ENCODE results near the gene RFX7.

DNA sequence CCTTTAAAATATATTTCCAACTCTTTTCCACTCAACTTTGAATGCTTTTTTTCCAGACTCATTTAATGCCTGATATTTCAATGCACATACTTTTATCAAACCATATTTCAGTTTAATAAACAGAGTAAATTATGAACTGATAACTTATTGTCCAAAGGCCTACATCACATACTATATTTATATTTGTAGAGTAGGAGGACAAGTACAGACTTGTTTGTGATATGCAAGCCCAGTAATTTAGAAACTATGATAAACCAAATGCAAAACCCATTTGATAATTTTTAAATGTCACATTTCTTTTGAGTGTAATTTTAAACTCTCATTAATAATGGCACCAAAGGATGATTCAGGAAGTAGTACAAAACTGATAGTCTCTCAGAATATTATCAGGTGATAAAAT is 3.3 kb downstream of the RFX7 start:
- no peak for TF ChIP-seq CTCF (IDR thresholded peaks at IDR 0.05)
- TF ChIP-seq POLR2A (IDR thresholded peaks at IDR 0.05), result no peak
